DMS53 treated with DMSO at 0.1 percent for 48 hours (cell line): Measurements from ENCODE around the gene ITGB5.

Source experiments
- DNase-seq: peaks from one replicate; lab custom pipeline; 2025; ENCODE audit not compliant: unreplicated experiment; lab: John Stamatoyannopoulos, UW

Gene ITGB5

GRCh38 chr3:124862006-124862405 is 25.2 kb downstream of the ITGB5 start:
- no peak for DNase-seq

DNA sequence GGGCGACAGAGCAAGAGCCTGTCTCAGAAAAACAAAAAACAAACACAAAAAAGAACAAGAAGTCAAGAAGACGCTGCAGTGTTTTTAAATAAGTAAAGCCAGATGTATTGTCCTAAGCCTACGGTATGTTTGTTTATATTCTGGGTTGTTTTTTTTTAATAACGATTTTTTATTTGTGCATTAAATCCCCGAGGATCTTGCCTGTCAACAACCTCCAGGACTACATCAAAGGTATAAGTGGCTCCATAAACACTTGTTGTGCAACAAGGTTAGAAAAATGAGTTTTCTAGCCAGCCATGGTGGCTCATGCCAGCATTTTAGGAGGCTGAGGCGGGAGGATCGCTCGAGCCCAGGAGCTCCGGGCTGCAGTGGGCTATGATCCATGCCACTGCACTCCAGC is 26.1 kb downstream of the ITGB5 start:
- no peak for DNase-seq

GRCh38 chr3:124860599-124860998 is 26.6 kb downstream of the ITGB5 start:
- no peak for DNase-seq

- DNase-seq = no peak
These were observed 28.1 kb downstream of the ITGB5 start for GRCh38 chr3:124859025-124859424.

DNA sequence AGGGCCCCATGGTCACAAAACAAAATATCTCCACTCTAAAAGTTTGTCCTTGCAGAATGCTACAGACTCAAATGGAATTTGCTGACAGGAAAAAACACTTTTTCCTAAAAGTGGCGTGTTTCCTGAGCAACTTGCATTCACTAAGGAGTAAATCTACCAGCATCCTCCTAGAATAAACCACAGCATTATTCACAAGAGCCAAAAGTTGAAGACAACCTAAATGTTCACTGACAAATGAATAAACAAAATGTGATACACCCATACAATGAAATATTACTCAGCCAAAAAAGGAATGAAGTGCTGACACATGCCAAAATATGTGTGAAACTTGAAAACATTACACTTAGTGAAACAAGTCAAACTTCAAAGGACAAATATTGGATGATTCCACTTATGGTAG is 28.9 kb downstream of the ITGB5 start:
- no peak for DNase-seq

- no peak for DNase-seq
These were observed 30.5 kb downstream of the ITGB5 start for GRCh38 chr3:124856677-124857076.

- no peak for DNase-seq
These were observed 33.2 kb downstream of the ITGB5 start for GRCh38 chr3:124854009-124854408.

- DNase-seq = no peak
These were observed 33.7 kb downstream of the ITGB5 start for GRCh38 chr3:124853446-124853845.

GRCh38 chr3:124851905-124852304 is 35.3 kb downstream of the ITGB5 start:
- DNase-seq = no peak

DNA sequence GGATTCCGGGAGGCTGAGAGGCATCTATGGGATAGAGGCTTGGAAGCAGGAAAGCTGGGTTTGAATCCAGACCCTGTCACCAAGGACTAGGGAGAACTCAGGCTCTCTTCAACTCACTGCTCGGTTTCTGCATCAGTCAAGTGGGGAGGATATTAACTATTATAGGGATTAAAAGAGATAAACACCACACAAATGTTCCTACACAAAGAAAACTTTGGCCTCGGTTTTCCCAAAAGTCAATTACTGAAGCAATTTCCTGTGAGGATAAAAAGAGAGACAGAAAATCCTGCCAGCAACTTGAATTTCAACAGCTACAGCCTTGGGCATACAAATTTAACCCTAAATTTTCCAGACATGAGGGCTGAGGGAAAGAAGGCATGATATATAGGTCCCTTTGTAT is 36.0 kb downstream of the ITGB5 start:
- DNase-seq = no peak

DNA sequence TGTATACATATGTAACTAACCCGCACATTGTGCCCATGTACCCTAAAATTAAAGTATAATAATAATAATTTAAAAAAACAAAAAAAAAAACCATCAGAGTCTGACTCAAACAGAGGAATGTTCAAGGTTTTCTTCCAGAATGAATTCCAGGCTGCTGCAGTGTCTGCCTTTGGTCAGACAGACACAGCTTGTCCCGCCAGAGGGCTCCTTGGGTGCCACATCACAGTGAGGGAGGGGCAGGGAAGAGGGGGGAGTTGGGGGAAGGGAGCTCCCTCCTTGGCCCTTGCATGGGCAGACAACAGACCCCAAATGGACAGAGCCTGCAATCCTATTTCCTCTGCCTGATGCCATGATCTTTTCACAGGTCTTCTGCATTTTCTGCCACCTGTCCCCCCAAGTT is 36.5 kb downstream of the ITGB5 start:
- DNase-seq = no peak

DNA sequence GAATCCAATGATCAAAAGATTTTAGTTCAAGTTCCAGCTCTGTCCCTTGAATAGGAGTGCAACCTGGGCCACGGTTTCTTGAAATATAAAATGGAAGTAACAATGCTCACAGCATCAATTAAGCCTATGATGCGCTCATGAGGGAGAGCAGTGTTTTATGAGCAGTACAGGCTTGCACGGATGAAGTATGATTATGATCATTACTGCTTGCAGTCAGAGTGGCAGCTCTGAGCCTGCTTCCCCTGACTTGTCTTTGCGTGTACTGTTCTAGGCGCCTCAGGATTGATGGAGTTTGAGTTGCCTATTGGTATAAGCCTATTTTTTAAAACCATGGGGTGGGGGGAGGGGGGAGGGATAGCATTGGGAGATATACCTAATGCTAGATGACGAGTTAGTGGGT is 37.0 kb downstream of the ITGB5 start:
- DNase-seq = no peak

- DNase-seq = no peak
These were observed 38.9 kb downstream of the ITGB5 start for GRCh38 chr3:124848300-124848699.

- DNase-seq = no peak
These were observed 39.3 kb downstream of the ITGB5 start for GRCh38 chr3:124847863-124848262.

DNA sequence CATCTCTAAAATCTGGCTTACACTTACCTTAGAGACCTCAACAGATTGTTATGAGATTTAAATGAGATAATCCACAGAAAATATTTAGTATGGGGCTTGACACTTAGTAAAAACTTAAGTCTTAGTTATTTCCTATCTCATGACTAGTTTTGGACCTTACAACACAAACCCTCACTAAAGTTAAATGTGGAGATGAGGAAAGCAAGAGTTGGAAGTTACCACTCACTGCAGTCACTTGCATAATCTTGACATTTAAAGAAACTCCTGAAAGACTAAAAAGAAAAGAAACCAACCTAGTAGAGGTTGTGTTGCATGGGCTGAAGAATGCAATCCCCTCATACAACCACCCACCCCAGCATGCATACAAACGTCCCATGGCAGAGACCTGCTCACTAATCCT is 40.1 kb downstream of the ITGB5 start:
- no peak for DNase-seq

DNA sequence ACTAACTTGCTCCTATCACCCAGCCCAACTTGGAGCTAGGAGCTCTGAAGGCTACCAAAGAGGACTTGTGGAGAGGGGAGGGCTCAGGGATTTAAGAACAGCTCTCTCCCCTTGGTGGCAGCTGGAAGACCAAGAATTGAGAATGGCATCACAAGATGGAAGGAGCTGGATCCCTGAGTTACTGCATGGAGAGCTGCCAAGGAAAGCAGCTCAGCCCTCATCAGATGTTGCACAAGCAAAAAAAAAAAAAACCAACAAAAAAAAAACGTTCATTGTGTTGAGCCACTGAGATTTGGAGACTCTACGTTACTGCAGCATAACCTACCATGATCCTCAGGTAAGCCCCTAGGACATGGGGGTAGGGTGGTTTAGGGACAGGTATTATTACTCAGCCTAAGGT is 41.0 kb downstream of the ITGB5 start:
- no peak for DNase-seq

DNA sequence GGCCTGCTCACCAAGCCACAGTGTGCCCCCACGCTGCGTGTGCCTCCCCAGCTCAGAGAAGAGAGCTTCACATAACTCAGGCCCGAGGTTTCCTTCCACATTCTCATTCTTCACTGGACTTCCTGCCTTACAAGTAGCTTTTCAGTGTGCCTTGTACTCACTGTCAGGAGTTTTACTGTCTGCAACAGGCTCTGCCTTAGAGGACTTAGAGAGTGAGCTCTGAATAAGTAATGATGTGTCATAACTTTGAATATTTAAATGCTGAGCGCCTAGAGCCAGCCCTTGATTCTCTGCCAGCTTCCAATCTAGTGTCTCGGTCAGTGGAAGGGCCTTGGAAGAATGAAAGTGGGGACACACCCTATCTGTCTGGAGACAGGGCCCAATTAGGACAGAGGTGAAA is 41.8 kb downstream of the ITGB5 start:
- DNase-seq = no peak

GRCh38 chr3:124843506-124844177 is 43.5 kb downstream of the ITGB5 start:
- no peak for DNase-seq

DNA sequence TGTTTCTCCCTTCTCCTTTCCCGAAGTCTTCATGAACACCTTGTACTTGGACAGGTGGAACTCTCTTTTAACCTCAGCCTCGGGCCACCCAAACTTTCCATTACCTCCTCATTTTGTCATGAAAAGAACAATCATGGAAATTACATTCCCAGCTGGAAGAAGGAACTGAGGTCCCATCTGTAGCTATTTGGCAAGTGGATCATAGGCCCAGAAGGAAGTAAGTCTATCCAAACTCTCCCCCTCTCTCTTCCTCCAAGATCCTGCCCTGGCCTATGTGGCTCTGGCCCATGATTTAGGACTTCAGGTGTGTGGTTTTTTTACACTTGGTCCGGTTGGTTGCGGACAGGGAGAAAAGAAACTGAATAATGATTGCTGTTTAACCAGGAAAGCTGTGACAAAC is 44.1 kb downstream of the ITGB5 start:
- no peak for DNase-seq

DNA sequence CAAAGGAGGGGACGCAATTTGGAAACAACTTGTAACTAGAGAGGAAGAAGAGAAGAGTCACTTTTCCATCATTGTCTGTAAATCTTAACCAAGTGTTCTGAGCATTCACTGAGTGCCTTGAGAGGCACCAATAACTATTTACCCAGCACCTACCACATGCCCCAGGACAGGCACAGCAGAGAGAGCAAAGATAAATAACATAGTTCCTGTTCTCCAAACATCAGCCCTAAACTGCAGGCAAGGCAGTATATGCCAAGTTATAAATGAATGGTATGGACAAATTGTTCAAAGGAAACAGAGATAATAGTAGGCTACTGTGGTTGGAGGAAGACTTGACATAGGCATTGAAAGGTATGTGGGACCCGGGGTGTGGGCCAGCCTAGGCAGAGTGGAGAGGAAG is 45.6 kb downstream of the ITGB5 start:
- DNase-seq = no peak

DNA sequence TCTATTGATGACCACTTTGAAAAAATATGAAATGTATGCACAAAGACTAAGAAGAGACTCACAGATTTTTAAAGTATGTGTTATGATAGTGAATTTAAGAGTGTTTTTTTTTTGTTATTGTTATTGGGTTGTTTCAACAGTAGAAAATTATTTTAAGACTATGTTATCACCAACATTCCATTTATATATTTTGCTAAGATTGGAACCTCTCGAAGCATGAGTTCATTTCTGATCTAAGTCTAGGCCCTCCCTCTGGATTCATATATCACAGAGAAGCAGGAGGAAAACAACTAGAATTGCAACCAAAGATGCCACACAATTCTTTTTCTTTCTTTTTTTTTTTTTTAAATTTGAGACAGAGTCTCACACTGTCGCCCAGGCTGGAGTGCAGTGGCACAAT is 46.8 kb downstream of the ITGB5 start:
- no peak for DNase-seq

- DNase-seq = no peak
These were observed 47.3 kb downstream of the ITGB5 start for GRCh38 chr3:124839896-124840295.

- no peak for DNase-seq
These were observed 48.2 kb downstream of the ITGB5 start for GRCh38 chr3:124838963-124839362.
